IPS-NIHi11 (cell line): ENCODE measurements around the gene NFATC4.
A peak's percentile ranks its signal among the peaks of the same experiment; 100 is the strongest.
"Not testable (repeated sequence)": the region's sequence is repeated elsewhere in the genome, so short reads cannot be mapped to it uniquely, and the experiment has no call there.

Source experiments
- DNase-seq: peaks from one replicate; pipeline ENCODE4 v3.0.0; 2012; ENCODE audit warnings: mixed read lengths, low spot score

Gene NFATC4

DNA sequence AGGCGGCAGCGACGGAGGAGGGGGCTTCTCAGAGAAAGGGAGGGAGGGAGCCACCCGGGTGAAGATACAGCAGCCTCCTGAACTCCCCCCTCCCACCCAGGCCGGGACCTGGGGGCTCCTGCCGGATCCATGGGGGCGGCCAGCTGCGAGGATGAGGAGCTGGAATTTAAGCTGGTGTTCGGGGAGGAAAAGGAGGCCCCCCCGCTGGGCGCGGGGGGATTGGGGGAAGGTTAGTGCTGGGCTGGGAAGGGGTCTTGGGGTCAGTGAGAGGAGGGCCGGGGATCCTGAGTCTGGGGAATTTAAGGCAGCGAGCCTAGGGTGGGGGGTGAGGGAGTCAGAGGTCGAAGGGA, 203 bp downstream of the NFATC4 start:
- peak; percentile 43 for DNase-seq

DNA sequence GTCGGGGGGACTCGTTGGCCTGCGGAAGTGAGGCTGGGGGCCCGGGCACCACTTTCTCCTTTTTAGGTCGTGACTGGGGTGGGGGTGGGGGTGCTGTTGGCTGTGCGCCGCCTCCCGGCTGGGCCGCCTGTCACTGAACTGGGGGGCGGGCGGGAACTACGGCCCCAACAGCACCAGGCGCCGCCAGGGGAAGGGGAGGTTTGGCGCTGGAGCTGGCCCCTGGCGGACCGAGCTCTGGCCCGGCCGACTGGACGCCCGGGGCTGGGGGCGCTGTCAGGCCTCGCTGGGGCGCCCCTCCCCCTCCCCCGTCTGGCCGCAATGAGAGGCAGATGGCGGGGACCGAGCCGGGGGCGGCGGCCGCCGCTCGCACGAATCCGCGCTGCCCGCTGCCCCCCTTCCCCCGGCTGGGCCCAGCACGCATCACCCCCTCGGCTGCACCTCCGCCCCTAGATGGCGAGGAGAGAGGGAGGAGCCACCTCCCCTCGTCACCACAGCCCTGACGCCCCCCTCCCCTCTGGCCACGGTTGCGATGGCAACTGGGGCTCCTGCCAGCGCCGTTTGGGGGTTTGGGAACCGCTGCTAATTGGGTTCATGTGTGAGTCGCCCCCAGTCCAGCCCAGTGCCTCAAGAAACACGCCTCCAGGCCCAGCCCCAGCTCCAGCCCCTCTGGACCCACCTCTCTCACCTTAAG, 723 bp downstream of the NFATC4 start:
- peak; percentile 89 for DNase-seq

DNA sequence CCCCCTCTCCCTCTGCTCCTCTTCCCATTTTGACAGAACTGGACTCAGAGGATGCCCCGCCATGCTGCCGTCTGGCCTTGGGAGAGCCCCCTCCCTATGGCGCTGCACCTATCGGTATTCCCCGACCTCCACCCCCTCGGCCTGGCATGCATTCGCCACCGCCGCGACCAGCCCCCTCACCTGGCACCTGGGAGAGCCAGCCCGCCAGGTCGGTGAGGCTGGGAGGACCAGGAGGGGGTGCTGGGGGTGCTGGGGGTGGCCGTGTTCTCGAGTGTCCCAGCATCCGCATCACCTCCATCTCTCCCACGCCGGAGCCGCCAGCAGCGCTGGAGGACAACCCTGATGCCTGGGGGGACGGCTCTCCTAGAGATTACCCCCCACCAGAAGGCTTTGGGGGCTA, 1.5 kb downstream of the NFATC4 start:
- DNase-seq = no peak

DNA sequence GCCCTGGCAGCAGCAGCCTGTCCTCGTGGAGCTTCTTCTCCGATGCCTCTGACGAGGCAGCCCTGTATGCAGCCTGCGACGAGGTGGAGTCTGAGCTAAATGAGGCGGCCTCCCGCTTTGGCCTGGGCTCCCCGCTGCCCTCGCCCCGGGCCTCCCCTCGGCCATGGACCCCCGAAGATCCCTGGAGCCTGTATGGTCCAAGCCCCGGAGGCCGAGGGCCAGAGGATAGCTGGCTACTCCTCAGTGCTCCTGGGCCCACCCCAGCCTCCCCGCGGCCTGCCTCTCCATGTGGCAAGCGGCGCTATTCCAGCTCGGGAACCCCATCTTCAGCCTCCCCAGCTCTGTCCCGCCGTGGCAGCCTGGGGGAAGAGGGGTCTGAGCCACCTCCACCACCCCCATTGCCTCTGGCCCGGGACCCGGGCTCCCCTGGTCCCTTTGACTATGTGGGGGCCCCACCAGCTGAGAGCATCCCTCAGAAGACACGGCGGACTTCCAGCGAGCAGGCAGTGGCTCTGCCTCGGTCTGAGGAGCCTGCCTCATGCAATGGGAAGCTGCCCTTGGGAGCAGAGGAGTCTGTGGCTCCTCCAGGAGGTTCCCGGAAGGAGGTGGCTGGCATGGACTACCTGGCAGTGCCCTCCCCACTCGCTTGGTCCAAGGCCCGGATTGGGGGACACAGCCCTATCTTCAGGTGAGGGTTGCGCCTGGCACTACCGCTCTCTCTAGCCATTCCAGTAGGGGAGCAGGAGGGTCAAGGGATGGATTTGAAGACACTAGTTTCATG, 2.1 kb downstream of the NFATC4 start:
- no peak for DNase-seq

DNA sequence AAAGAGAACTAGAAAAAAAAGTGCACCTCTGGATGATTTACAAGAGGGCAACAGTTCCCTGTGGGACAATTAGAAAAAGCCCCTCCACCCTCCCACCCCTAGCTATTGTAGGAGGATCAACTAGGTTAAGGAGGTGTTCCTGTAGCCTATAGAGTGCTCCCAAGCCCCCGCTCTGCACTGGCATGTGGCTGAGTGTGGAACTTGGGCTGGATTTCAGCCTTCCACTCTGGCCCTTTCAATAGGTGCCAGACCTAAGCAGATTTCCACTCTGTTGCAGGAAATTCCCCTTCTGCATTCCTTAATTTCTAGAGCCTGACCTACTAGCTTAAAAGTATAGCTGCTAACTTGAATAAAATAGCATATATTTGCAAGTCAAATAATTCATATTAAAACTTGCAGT, 2.8 kb downstream of the NFATC4 start:
- DNase-seq = no peak

DNA sequence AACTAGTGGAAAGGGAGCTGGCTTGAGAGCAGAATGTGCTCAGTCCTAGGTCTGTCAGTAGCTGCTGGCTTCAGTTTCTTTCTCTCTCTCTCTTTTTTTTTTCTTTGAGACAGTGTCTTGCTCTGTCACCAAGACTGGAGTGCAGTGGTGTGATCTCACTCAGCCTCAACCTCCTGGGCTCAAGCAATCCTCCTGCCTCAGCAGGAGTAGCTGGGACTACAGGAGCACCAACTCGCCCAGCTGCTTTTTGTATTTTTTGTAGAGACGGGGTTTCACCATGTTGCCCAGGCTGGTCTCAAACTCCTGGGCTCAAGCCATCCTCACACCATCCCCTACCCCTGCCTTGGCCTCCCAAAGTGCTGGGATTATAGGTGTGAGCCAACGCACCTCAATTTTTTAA, 3.6 kb downstream of the NFATC4 start:
- DNase-seq = not testable (repeated sequence)

DNA sequence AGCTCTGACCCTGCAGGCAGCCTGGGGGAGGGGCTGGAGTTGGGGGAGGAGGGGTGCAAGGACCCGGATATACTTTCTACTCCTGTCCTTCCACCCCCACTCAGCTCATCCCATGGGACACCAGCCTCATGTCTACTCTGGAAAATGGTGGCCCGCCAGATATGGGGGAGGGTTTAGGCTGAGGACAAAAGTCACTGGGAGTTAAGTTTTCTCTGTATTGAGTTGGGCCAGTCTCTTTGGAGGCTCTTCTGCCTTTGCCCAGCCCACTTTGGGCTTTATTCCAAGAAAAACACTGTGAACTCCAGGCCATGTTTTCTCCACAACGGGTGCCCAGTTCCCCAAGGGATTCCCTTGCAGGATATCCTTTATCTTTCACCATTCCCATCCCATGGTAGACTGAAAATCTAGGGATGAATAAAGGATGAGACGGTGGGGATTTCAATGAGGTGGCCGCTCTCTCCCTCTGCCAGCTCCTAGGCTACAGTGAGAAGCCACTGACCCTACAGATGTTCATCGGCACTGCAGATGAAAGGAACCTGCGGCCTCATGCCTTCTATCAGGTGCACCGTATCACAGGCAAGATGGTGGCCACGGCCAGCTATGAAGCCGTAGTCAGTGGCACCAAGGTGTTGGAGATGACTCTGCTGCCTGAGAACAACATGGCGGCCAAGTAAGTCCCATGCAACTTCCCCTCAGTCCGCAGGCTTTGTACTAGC, 4.9 kb downstream of the NFATC4 start:
- DNase-seq = no peak

DNA sequence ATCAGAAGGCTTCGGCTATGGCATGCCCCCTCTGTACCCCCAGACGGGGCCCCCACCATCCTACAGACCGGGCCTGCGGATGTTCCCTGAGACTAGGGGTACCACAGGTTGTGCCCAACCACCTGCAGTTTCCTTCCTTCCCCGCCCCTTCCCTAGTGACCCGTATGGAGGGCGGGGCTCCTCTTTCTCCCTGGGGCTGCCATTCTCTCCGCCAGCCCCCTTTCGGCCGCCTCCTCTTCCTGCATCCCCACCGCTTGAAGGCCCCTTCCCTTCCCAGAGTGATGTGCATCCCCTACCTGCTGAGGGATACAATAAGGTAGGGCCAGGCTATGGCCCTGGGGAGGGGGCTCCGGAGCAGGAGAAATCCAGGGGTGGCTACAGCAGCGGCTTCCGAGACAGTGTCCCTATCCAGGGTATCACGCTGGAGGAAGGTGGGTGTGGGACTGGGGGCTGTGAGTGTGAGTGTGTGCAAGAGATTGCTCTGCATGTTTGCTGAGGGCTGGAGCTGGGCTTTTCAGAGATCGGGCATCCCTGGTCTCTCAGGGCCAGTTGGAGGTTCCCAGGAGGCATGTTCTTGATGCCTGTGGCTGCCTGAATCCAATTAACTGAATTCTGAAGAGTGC, 8.6 kb downstream of the NFATC4 start:
- DNase-seq = peak; percentile 70

DNA sequence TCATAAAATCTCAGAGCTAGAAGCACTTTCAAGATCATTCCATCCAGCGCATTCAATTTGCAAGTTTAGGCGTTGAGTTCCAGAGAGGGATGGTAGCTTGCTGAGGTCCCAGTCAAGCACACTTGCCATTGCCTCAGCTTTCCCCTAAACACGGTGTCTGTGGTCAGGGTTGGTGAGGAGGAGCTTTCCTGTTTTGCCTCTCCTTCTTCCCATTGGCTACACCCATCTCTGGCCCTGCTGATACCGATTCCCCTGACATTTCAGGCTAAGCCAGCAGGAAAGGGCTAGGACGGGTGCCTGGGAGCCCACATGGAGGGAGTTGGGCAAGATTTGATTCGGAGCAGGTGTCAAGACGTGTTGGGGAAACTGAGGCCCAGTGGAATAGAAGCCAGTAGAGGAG, 9.1 kb downstream of the NFATC4 start:
- no peak for DNase-seq

DNA sequence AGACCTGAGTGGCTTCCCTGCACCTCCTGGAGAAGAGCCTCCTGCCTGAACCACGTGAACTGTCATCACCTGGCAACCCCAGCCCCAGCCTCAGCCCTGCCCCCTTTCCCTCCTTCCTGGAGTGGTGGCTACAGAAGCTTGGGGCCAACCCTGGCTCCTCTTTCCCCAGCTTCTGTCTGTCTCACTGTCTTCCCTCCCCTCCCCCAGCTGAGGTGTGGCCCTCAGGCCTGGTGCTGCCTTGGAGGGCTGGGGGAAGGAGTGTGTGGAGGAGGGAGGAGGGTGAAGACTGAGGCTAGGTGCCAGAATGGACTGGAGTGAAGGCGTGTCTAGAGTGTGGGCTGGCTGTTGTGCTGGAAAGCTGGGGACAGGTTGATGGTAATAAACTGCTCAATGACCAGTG, 9.7 kb downstream of the NFATC4 start:
- DNase-seq = no peak

DNA sequence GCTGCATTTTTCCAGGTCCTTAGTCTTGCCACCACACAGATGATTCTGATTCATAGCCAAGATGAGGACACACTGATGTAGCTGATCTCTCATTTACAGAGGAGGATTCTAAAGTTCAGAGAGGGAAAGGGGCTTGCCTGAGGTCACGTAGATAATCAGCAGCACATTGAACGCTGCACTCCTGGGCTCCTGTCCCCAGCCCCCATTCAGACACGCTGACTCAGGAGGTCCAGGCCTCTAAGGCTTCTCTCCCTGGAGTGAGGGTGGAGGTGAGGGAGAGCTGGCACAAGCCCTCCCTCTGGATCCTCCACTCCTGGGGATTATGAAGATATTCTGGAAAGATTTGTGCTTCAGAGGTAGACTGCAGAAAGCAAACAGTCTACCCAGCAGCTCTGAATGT, 10.3 kb downstream of the NFATC4 start:
- no peak for DNase-seq

DNA sequence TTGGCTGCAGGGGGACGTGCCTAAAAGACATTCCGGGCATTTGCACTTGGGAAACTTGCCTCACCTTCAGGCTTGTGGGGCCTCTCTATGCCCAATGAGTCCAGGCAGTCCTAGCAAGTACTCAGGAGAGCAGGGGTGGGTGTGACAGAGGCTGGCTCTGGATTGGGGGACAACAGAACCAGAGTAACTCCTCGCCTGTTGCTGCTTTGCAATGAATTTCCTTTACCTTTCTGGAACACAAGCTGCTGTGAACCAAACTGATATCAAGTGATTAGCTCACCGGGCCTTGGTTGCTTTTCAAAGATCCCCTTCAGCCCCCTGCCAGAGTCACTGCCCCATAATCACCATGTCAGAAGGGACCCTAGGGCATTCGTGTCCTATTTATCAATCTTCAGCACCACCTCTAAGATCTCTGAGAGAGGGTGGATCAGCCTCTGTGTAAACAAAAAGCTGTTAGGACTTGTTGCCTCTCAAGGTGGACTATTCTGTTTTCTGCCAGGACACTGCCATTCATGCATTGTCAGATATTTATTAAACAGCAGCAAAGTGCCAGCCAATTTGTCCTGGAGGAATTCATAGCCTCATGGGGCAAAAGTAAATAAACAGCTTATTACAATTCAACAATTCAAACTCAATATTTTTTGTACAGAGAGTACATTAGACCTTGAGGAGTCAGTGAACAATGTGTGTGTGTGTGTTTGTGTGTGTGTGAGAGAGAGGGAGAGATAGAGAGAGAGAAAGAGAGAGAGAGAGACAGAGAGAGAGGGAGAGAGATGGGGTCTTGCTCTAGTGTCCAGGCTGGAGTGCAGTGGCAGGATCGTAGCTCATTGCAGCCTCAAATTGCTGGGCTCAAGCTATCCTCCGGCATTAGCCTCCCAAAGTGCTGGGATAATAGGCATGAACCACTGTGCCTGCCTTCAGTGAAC, 11.3 kb downstream of the NFATC4 start:
- no peak for DNase-seq

DNA sequence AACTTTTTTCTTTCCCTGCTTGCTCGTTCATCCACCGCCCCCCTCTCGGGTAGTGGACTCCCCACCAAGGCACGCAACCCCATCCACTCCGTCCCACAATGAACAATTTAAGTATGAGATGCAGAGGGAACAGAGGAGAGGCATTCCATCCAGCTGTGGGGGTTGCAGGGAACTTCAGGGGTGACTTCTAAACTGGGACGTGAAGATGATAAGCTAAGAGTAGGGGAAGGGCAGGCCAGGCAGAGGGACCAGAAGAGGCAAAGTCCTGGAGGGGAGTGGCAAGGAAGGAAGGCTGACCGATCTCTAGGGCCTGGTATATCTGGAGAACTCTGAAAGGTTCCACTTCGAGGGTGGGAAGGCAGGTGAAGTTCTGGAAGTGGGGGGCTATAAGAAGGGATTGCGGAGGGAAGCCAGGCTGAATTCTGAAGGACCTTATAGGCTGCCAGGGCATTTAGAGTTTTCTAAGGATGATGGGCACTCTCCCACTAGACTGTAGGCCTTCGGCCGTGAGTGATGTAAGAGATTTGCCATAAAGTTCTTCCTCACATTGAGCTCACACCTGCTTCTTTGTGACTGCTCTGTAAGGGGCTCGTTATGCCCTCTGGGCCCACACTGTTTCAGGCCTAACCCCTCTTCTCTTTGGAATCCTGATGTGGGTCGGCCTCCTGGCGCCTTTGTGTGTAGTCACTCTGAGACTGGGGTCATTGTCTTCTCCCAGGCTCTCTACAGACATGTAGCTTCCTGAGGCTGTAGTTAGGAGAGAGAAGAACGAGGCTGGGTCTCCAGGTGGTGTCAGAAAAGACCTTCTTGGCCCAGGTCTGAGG, 12.1 kb downstream of the NFATC4 start:
- no peak for DNase-seq

DNA sequence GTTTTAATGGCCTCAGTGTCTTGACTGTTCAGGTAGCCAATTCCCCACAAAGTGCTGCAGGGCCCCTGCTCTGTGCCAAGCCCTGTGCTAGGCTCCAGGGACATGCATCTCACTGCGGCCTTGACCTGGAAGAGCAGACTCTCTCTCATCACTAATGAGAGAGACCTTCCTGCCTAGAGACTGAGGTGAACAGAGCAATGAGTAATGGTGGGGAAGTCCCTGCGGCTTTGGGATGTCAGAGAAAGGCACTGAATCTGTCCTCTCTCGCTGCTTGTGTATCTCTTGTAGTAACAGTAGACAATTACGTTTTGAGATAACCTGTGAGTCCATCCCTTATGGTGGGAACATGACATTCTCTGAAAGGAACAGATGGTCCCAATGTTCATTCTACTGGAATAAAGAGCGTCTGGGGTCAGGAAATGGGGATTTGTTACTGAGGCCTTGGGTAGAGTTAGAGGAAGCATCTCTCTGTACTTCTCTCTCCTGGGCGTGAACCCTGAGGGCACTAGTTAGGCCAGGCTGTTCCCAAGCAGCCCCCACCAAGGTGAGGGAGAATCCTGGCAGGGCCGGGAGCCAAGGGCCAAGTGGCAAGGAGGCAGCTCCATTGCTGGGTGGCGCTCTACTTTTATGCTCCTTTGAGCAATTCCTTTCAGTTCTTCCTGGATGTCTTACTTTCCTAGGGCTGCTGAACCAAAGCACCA, 13.5 kb downstream of the NFATC4 start:
- DNase-seq = no peak

DNA sequence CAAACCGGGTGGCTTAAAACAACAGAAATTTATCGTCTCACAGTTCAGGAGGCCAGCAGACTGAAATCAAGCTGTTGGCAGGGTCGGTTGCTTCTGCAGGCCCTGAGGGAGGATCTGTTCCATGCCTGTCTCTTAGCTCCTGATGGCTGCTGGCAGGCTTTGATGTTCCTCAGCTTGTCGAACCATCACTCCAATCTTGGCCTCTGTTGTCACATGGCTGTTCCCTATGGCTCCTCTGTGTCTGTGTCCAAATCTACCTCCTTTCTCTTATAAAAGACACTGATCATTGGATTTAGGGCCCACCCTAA, 14.0 kb downstream of the NFATC4 start:
- no peak for DNase-seq

DNA sequence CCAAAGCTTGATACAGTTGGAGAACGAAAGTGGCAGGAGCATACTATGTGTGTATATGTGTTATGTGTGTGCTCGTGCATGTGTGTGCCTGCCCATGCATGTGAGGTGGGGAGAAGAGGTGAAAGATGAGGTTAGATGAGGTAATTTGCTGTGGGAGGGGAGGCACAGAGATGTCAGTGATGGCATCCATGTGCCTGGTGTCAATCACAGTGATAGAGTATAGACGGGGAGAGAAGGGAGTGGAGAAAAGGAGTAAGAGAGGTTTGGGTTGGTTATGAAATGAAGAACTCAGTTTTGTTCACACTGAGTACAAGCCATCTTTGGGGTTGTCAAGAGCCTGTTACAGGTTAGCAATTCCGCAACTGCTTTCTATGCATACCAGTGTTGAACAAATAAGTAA, 16.2 kb downstream of the NFATC4 start:
- no peak for DNase-seq

DNA sequence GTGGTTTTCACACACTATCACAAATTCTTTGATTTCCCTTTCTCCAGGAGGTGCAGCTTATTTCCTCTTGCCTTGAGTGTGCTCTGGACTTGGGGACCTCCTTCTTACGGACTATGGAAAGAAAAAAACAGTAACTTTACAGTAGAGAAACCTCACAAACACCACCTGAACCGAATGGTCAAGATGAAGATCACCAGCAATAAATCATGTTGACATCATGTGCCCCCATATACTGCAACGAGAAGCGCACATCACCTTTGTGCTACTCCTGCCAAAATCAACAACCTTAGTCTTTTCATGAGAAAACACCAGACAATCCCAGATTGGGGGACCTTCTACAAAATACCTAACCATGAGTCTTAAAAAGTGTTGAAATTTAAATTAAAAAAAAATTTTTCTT, 17.5 kb downstream of the NFATC4 start:
- DNase-seq = no peak

DNA sequence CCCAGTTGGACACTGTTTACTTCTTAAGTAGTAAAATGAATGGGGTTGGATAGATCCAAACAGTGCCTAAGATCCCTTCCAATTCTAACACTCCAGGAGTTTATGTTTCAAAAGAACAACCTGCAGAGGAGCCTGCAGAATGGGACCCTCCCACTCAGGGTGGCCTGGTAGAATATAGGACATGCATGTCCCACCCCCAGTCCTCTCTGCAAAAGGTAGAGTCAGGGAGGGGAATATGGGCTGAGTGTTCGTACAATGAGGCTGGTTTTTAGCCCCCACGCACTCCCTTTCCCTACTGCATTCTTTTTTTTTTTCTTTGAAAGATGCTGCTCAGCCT, 19.0 kb downstream of the NFATC4 start:
- DNase-seq = no peak

DNA sequence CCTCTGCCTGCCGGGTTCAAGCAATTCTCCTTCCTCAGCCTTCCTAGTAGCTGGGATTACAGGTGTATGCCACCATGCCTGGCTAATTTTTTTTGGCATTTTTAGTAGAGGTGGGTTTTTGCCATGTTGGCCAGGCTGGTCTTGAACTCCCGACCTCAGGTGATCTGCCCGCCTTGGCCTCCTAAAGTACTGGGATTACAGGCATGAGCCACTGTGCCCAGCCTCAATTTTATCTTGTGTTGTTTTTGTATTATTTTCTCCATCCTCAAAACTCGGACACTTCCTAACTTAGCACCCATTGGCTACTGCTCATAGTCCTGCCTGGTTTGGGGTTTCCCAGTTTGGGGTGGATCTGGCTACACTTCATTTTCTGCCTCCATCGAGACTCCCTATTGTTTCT, 19.6 kb downstream of the NFATC4 start:
- DNase-seq = not testable (repeated sequence)

DNA sequence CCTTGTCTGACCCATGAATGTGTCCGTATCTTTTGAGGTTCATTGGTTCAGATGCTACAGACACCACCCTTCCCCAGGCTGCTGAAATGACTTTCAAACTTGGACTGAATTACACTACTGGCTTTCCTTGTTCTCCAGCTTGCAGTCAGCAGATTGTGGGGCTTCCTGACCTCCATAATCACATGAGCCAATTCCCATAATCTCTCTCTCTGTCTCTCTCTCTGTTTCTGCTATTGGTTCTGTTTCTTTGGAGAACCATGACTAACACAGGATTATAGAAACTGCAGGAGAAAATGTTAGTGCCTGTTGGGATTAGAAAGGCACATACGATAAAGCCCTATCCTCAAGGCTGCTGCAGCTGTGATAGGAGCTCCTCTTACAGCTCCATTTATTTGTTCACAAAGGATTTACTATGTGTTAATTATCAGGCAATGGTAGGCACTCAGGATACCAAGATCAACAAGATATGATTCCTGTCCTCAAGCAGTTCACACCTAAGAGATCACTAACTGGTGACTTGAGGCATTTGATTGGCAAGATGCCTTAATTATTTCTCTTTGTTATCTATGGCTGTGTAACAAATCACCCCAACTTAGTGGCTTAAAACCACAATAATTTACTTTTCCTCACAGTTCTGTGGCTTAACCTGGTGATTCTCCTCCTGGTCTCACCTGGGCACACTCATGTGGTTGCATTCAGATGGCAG, 20.6 kb downstream of the NFATC4 start:
- no peak for DNase-seq
